Uterus (tissue), 2 donors: ENCODE results near the gene TESK2.

Experiments
- POLR2A ChIP-seq, 2 donors: fragments of 450-650 bp; IDR thresholded peaks; one replicate each; pipeline ENCODE4 v1.6.1; 2016; ENCODE audit warnings: antibody characterized with exemption in 2 of 2, mild to moderate bottlenecking in 1 of 2, moderate library complexity in 1 of 2
- TF ChIP-seq, protein P1 (sequence below), 4 experiments: fragments of 200-600 bp in 2 of 4; fragments of 450-650 bp in 2 of 4; sonication (generic) in 2 of 4; IDR thresholded peaks; one replicate each; pipeline ENCODE4 v1.5.1; 2016 to 2019; ENCODE audit warnings: antibody characterized with exemption in 4 of 4, mild to moderate bottlenecking in 2 of 4, moderate library complexity in 1 of 4

DNA sequence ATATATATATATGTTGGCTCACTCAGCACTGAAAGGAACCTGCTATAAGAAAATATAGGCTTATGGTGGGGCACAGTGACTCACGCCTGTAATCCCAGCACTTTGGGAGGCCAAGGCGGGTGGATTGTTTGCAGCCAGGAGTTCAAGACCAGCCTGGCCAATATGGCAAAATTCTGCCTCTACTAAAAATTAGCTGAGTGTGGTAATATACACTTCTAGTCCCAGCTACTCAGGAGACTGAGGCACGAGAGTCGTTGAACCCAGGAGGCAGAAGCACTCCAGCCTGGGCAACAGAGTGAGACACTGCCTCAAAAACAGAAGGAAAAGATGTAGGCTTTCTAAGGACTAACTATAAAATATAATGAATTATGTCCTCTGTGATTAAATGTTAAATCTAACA, 136.1 kb downstream of the TESK2 start:
- TF ChIP-seq, protein P1, sequence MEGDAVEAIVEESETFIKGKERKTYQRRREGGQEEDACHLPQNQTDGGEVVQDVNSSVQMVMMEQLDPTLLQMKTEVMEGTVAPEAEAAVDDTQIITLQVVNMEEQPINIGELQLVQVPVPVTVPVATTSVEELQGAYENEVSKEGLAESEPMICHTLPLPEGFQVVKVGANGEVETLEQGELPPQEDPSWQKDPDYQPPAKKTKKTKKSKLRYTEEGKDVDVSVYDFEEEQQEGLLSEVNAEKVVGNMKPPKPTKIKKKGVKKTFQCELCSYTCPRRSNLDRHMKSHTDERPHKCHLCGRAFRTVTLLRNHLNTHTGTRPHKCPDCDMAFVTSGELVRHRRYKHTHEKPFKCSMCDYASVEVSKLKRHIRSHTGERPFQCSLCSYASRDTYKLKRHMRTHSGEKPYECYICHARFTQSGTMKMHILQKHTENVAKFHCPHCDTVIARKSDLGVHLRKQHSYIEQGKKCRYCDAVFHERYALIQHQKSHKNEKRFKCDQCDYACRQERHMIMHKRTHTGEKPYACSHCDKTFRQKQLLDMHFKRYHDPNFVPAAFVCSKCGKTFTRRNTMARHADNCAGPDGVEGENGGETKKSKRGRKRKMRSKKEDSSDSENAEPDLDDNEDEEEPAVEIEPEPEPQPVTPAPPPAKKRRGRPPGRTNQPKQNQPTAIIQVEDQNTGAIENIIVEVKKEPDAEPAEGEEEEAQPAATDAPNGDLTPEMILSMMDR (IDR thresholded peaks at IDR 0.05): no peak
- no peak for TF ChIP-seq POLR2A (IDR thresholded peaks at IDR 0.05)
